PC-3 (cell line): Measurements from ENCODE around the gene FAM168A. TPM values are rescaled to one million over a fixed set of nuclear protein-coding genes. Genes with fewer than 3 reads are reported as not detected.
A peak's percentile ranks its signal among the peaks of the same experiment; 100 is the strongest.

ENCODE experiments used
- ATAC-seq: fragments of 200-7000 bp; cut with Tn5 transposase; 2 replicates; pipeline ENCODE4 v1.9.1; 2020; ENCODE audit warnings: mild to moderate bottlenecking, moderate library complexity
- BruUV-seq: library from RNA; stranded (reverse); fragments of 400-500 nt; replicated peaks from 2 replicates; lab custom pipeline; 2021; lab: Mats Ljungman, UMichigan
- CTCF ChIA-PET: fragments of 300-600 bp; sonication (Branson Sonifier 250); formaldehyde crosslinking; loops from one replicate; lab custom pipeline; 2022; ENCODE audit warnings: antibody characterized with exemption; lab: Charles Lee
- POLR2A ChIA-PET: fragments of 300-600 bp; sonication (Branson Sonifier 250); formaldehyde crosslinking; loops from one replicate; lab custom pipeline; 2022; ENCODE audit warnings: antibody characterized with exemption; ENCODE audit not compliant: unreplicated experiment; lab: Charles Lee
- DNase-seq: peaks from one replicate; pipeline ENCODE4 v3.0.0-alpha.2; 2015
- H2AFZ ChIP-seq: fragments of 300-600 bp; sonication (generic); 2 replicates; pipeline ENCODE4 v1.6.0; 2016; ENCODE audit warnings: antibody characterized with exemption, low read length
- H3F3A ChIP-seq: fragments of 300-600 bp; sonication (generic); one replicate; pipeline ENCODE4 v1.6.0; 2017; ENCODE audit warnings: antibody characterized with exemption, low read length, control low read depth, mild to moderate bottlenecking; ENCODE audit not compliant: unreplicated experiment
- H3K27ac ChIP-seq: fragments of 300-600 bp; sonication (generic); 2 replicates; pipeline ENCODE4 v1.5.1; 2016; ENCODE audit warnings: mild to moderate bottlenecking, low read length
- H3K27me3 ChIP-seq: fragments of 300-600 bp; sonication (generic); 2 replicates; pipeline ENCODE4 v1.6.1; 2016; ENCODE audit warnings: low read length, mixed read lengths
- H3K36me3 ChIP-seq: fragments of 300-600 bp; sonication (generic); 2 replicates; pipeline ENCODE4 v1.6.1; 2016; ENCODE audit warnings: low read depth, mixed run types, low read length, mixed read lengths
- H3K4me1 ChIP-seq: fragments of 300-600 bp; sonication (generic); 2 replicates; pipeline ENCODE4 v1.5.1; 2016; ENCODE audit warnings: low read length; ENCODE audit not compliant: insufficient read depth
- H3K4me2 ChIP-seq: fragments of 300-600 bp; sonication (generic); 2 replicates; pipeline ENCODE4 v1.6.0; 2016; ENCODE audit warnings: low read length
- H3K4me3 ChIP-seq: fragments of 300-600 bp; sonication (generic); 2 replicates; pipeline ENCODE4 v1.5.1; 2016; ENCODE audit warnings: mild to moderate bottlenecking, low read length, mixed read lengths
- H3K79me2 ChIP-seq: fragments of 300-600 bp; sonication (generic); 2 replicates; pipeline ENCODE4 v1.6.1; 2017; ENCODE audit warnings: low read length, mixed read lengths
- H3K9ac ChIP-seq: fragments of 300-600 bp; sonication (generic); 2 replicates; pipeline ENCODE4 v1.6.0; 2016; ENCODE audit warnings: mild to moderate bottlenecking, low read length
- H3K9me2 ChIP-seq: fragments of 300-600 bp; sonication (generic); replicated peaks from 2 replicates; pipeline ENCODE4 v1.6.1; 2016; ENCODE audit warnings: mixed run types, low read length, mixed read lengths
- H3K9me3 ChIP-seq: fragments of 300-600 bp; sonication (generic); 2 replicates; pipeline ENCODE4 v1.6.1; 2016; ENCODE audit warnings: low read length, mixed read lengths
- H4K20me1 ChIP-seq: fragments of 300-600 bp; sonication (generic); 2 replicates; pipeline ENCODE4 v1.6.1; 2016; ENCODE audit warnings: low read length, mixed read lengths
- EZH2 ChIP-seq: fragments of 300-600 bp; sonication (generic); IDR thresholded peaks from one replicate; pipeline ENCODE4 v1.6.1; 2017; ENCODE audit warnings: antibody characterized with exemption, mild to moderate bottlenecking, low read length; ENCODE audit not compliant: unreplicated experiment
- EZH2phosphoT487 ChIP-seq: fragments of 300-600 bp; sonication (generic); IDR thresholded peaks from 2 replicates; pipeline ENCODE4 v1.6.1; 2018; ENCODE audit warnings: mild to moderate bottlenecking, antibody characterized with exemption, low read length, borderline replicate concordance
- intact Hi-C: fragments of 100-400 bp; cut with micrococcal nuclease; formaldehyde crosslinking; loops from 2 replicates; pipeline ENCODE4 v1.9.0; 2023
- total RNA-seq: library from RNA; depleted of rRNA; stranded (reverse); fragments of >200 nt; gene quantifications from 2 replicates; pipeline ENCODE4 v1.2.3, GENCODE V29; 2014
- TF ChIP-seq, protein P1 (sequence below): fragments of 300-600 bp; sonication (generic); conservative IDR thresholded peaks from 2 replicates; pipeline ENCODE4 v1.5.1; 2017; ENCODE audit warnings: antibody characterized with exemption, low read depth, mild to moderate bottlenecking, low read length

The FAM168A gene
- total RNA-seq, 1 experiment from 2014 or later, result 24.5 TPM

DNA sequence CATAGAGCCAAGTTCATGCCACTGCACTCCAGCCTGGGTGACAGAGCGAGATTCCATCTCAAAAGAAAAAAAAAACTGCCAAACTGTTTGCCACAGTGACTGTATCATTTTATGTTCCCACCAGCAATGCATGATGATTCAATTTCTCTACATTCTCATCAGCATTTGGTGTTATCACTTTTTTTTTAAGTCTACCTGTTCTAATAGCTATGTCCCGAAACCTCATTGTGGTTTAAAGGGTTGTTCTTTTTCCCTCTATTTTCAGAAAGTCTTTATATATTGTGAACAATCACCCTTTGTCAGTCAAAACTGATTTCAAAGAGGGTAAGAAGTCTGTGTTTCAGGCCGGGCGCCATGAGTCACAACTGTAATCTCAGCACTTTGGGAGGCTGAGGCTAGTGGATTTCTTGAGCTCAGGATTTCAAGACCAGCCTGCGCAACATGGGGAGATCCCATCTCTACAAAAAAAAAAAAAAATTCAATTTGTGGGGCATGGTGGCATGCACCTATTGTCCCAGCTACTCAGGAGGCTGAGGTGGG, 14.8 kb upstream of the FAM168A start:
- Histone ChIP-seq H3K27ac (no peak overlapping the region), H2AFZ (no peak overlapping the region), H3K4me1 (0 out of 2 replicates have a peak, but pooled peaks cover 3% of the 10 kb centered on the region), H3K4me2 (no peak overlapping the region), H3K9ac (no peak overlapping the region), H3K4me3 (no peak overlapping the region), H3K79me2 (no peaks in the 10 kb centered on the region), H3K36me3 (no peaks in the 10 kb centered on the region), H3K9me3 (no peaks in the 10 kb centered on the region), H4K20me1 (no peaks in the 10 kb centered on the region), H3F3A (no peaks in the 10 kb centered on the region), H3K27me3 (no peaks in the 10 kb centered on the region), H3K9me2 (no peaks in the 10 kb centered on the region)
- CTCF ChIA-PET, result interaction anchor here (0.6 kb wide), 1 partner anchor 49 kb away, joined by 3 read pairs; no protein-coding TSS in a partner anchor
- BruUV-seq, result no TSS peak
- TF ChIP-seq, protein P1, sequence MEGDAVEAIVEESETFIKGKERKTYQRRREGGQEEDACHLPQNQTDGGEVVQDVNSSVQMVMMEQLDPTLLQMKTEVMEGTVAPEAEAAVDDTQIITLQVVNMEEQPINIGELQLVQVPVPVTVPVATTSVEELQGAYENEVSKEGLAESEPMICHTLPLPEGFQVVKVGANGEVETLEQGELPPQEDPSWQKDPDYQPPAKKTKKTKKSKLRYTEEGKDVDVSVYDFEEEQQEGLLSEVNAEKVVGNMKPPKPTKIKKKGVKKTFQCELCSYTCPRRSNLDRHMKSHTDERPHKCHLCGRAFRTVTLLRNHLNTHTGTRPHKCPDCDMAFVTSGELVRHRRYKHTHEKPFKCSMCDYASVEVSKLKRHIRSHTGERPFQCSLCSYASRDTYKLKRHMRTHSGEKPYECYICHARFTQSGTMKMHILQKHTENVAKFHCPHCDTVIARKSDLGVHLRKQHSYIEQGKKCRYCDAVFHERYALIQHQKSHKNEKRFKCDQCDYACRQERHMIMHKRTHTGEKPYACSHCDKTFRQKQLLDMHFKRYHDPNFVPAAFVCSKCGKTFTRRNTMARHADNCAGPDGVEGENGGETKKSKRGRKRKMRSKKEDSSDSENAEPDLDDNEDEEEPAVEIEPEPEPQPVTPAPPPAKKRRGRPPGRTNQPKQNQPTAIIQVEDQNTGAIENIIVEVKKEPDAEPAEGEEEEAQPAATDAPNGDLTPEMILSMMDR, result no peak
- TF ChIP-seq EZH2, result no peak
- TF ChIP-seq EZH2phosphoT487, result no peak
- no peak for DNase-seq
- intact Hi-C loops, result no loop called here
- no peak for ATAC-seq
- POLR2A ChIA-PET, result no interaction called here

DNA sequence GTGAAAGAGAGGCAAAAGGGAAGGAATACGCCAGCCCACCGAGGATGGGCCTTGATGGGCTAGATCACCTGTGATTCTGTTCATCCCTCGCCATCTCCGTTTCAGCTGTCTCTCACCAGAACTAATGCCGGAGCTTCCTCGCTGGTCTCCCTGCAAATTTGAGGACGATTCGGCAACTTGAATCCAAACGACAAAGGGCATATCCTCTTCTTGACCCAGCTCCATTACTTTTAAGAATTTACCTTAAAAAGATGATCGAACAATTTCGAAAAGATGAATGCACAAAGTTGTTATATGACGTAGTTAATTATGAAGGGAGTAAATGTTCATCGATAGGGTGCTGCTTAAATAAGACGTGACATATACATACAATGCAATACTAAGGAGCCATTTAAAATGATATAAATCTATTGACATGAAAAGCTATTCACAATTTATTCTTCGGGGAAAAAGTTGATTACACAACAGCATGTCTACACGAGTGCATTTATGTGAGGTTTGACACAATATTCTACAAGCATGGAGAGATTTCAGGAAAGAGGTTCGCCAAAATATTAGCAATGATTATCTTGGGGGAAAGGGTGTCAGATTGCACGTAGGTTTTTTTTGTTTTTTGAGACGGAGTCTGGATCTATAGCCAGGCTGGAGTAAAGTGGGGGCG, 937 bp upstream of the FAM168A start:
- TF ChIP-seq EZH2 (no peak), EZH2phosphoT487 (no peak)
- TF ChIP-seq, protein P1, result no peak
- peak overlapping the region; percentile 81 for H3K4me3 ChIP-seq
- H3K4me1 ChIP-seq, result peaks cover 21% of the 10 kb centered on the region
- ATAC-seq (no peak), DNase-seq (no peak)
- H3K36me3 ChIP-seq, result no peaks in the 10 kb centered on the region
- H4K20me1 ChIP-seq, result no peaks in the 10 kb centered on the region
- intact Hi-C loops, result loop anchor here (5.0 kb wide), 1 partner anchor 122 kb away; no protein-coding TSS in a partner anchor
- POLR2A ChIA-PET, result interaction anchor here (0.6 kb wide), 2 partner anchors 10 to 87 kb away, joined by 3 to 4 read pairs; no protein-coding TSS in a partner anchor
- peak overlapping the region; percentile 98 for H2AFZ ChIP-seq
- H3K9me3 ChIP-seq, result no peaks in the 10 kb centered on the region
- CTCF ChIA-PET, result interaction anchor here (0.5 kb wide), 1 partner anchor 15 kb away, joined by 8 read pairs; no protein-coding TSS in a partner anchor
- H3K27ac ChIP-seq, result no peak overlapping the region
- no peaks in the 10 kb centered on the region for H3F3A ChIP-seq
- TSS peak; percentile 97 for BruUV-seq
- peak overlapping the region; percentile 87 for H3K4me2 ChIP-seq
- H3K79me2 ChIP-seq, result peaks cover 39% of the 10 kb centered on the region
- no peaks in the 10 kb centered on the region for H3K9me2 ChIP-seq
- peak overlapping the region; percentile 75 for H3K9ac ChIP-seq
- no peaks in the 10 kb centered on the region for H3K27me3 ChIP-seq
